H9 (cell line): ENCODE measurements around the gene DHRSX. TPM values are rescaled to one million over a fixed set of nuclear protein-coding genes. Genes with fewer than 3 reads are reported as not detected.
"Not testable (repeated sequence)": the region's sequence is repeated elsewhere in the genome, so short reads cannot be mapped to it uniquely, and the experiment has no call there.

Experiments
- DNase-seq: peaks from one replicate; pipeline ENCODE4 v3.0.0-alpha.2; 2017
- H2AFZ ChIP-seq: one replicate; pipeline ENCODE4 v1.6.1; 2013; ENCODE audit warnings: mild to moderate bottlenecking, low read length, control low read depth, moderate library complexity
- H2AK5ac ChIP-seq: 2 replicates; pipeline ENCODE4 v1.6.1; 2013; ENCODE audit warnings: low read length, control low read depth, mixed read lengths; ENCODE audit not compliant: insufficient read length
- H2BK120ac ChIP-seq: one replicate; pipeline ENCODE4 v1.6.1; 2013; ENCODE audit warnings: low read depth, mild to moderate bottlenecking, low read length, control low read depth, inconsistent platforms; ENCODE audit not compliant: poor library complexity, severe bottlenecking
- H2BK12ac ChIP-seq: 2 replicates; pipeline ENCODE4 v1.6.1; 2013; ENCODE audit warnings: low read length, control low read depth, mixed read lengths, low read depth; ENCODE audit not compliant: insufficient read length
- H2BK15ac ChIP-seq: 2 replicates; pipeline ENCODE4 v1.6.1; 2013; ENCODE audit warnings: low read depth, low read length, control low read depth
- H2BK20ac ChIP-seq: one replicate; pipeline ENCODE4 v1.6.1; 2013; ENCODE audit warnings: low read depth, mild to moderate bottlenecking, low read length, control low read depth, inconsistent platforms; ENCODE audit not compliant: poor library complexity, severe bottlenecking
- H2BK5ac ChIP-seq: 2 replicates; pipeline ENCODE4 v1.6.1; 2013; ENCODE audit warnings: low read length, control low read depth, mixed read lengths; ENCODE audit not compliant: insufficient read length
- H3K14ac ChIP-seq: 2 replicates; pipeline ENCODE4 v1.6.1; 2013; ENCODE audit warnings: low read length, control low read depth; ENCODE audit not compliant: insufficient read depth
- H3K18ac ChIP-seq: 2 replicates; pipeline ENCODE4 v1.6.1; 2013; ENCODE audit warnings: low read depth, mild to moderate bottlenecking, mixed read lengths, low read length, control low read depth; ENCODE audit not compliant: insufficient read length
- H3K23ac ChIP-seq: 2 replicates; pipeline ENCODE4 v1.6.1; 2013; ENCODE audit warnings: low read length, control low read depth, mixed read lengths, low read depth; ENCODE audit not compliant: insufficient read length
- H3K23me2 ChIP-seq: 2 replicates; pipeline ENCODE4 v1.6.1; 2013; ENCODE audit warnings: low read depth, mild to moderate bottlenecking, mixed read lengths, low read length, control low read depth; ENCODE audit not compliant: insufficient read length, poor library complexity, severe bottlenecking
- H3K27ac ChIP-seq: 2 replicates; pipeline ENCODE4 v1.5.1; 2013; ENCODE audit warnings: low read length, control low read depth, mixed read lengths, low read depth; ENCODE audit not compliant: insufficient read length
- H3K27me3 ChIP-seq: 2 replicates; pipeline ENCODE4 v1.6.1; 2013; ENCODE audit warnings: low read length, control low read depth, inconsistent platforms; ENCODE audit not compliant: insufficient read depth
- H3K4ac ChIP-seq: 2 replicates; pipeline ENCODE4 v1.6.1; 2013; ENCODE audit warnings: low read depth, mild to moderate bottlenecking, control low read depth, inconsistent platforms, low read length, moderate library complexity
- H3K4me1 ChIP-seq: 2 replicates; pipeline ENCODE4 v1.6.1; 2013; ENCODE audit warnings: low read length, control low read depth, inconsistent platforms; ENCODE audit not compliant: insufficient read depth
- H3K4me2 ChIP-seq: 2 replicates; pipeline ENCODE4 v1.6.1; 2013; ENCODE audit warnings: low read length, control low read depth, mixed read lengths; ENCODE audit not compliant: insufficient read length, insufficient read depth
- H3K56ac ChIP-seq: 2 replicates; pipeline ENCODE4 v1.6.1; 2013; ENCODE audit warnings: low read depth, mild to moderate bottlenecking, mixed read lengths, low read length, control low read depth; ENCODE audit not compliant: insufficient read length
- H3K79me1 ChIP-seq: 2 replicates; pipeline ENCODE4 v1.6.1; 2013; ENCODE audit warnings: low read depth, mild to moderate bottlenecking, moderate library complexity, low read length, control low read depth, inconsistent platforms; ENCODE audit not compliant: insufficient read depth, poor library complexity, severe bottlenecking
- H3K79me2 ChIP-seq: 2 replicates; pipeline ENCODE4 v1.6.1; 2013; ENCODE audit warnings: low read length, control low read depth, inconsistent platforms; ENCODE audit not compliant: insufficient read depth
- H3K9ac ChIP-seq: 2 replicates; pipeline ENCODE4 v1.6.1; 2013; ENCODE audit warnings: low read length, control low read depth, mixed read lengths; ENCODE audit not compliant: insufficient read length; ENCODE audit errors: extremely low read depth
- H3K9me3 ChIP-seq: one replicate; pipeline ENCODE4 v1.6.1; 2013; ENCODE audit warnings: low read depth, low read length, inconsistent platforms; ENCODE audit not compliant: control insufficient read depth
- H3T11ph ChIP-seq: one replicate; pipeline ENCODE4 v1.6.1; 2013; ENCODE audit warnings: mild to moderate bottlenecking, low read length, control low read depth, inconsistent platforms
- H4K20me1 ChIP-seq: one replicate; pipeline ENCODE4 v1.6.1; 2013; ENCODE audit not compliant: control insufficient read depth, insufficient read length, insufficient read depth
- H4K5ac ChIP-seq: 2 replicates; pipeline ENCODE4 v1.6.1; 2013; ENCODE audit warnings: low read depth, mild to moderate bottlenecking, mixed read lengths, low read length, control low read depth; ENCODE audit not compliant: insufficient read length
- H4K8ac ChIP-seq: replicated peaks from 2 replicates; pipeline ENCODE4 v1.6.1; 2013; ENCODE audit warnings: low read length, control low read depth, mixed read lengths, low read depth; ENCODE audit not compliant: insufficient read length
- H4K91ac ChIP-seq: 2 replicates; pipeline ENCODE4 v1.6.1; 2013; ENCODE audit warnings: low read depth, mild to moderate bottlenecking, moderate library complexity, mixed read lengths, low read length, control low read depth; ENCODE audit not compliant: insufficient read length
- H3K27ac Mint-ChIP-seq, 3 experiments: 2 replicates in 2 of 3; 3 replicates in 1 of 3; pipeline ENCODE4 v1.8.0; 2020 to 2021; ENCODE audit warnings: mixed read lengths in 3 of 3, mild to moderate bottlenecking in 1 of 3, moderate library complexity in 1 of 3
- H3K27me3 Mint-ChIP-seq: 2 replicates; pipeline ENCODE4 v1.8.0; 2021; ENCODE audit warnings: low read depth, mild to moderate bottlenecking, moderate library complexity, mixed read lengths
- H3K36me3 Mint-ChIP-seq, 3 experiments: 2 replicates in 2 of 3; 3 replicates in 1 of 3; pipeline ENCODE4 v1.8.0; 2020 to 2021; ENCODE audit warnings: low read depth in 3 of 3, mixed read lengths in 3 of 3; ENCODE audit not compliant: insufficient read depth in 1 of 3
- H3K4me1 Mint-ChIP-seq, 2 experiments: 2 replicates each; pipeline ENCODE4 v1.8.0; 2020; ENCODE audit warnings: mixed read lengths in 2 of 2
- H3K4me3 Mint-ChIP-seq, 2 experiments: 2 replicates in 1 of 2; 3 replicates in 1 of 2; pipeline ENCODE4 v1.8.0; 2020 to 2021; ENCODE audit warnings: mild to moderate bottlenecking in 2 of 2, mixed read lengths in 2 of 2, moderate library complexity in 1 of 2
- H3K9me3 Mint-ChIP-seq, 2 experiments: 2 replicates in 1 of 2; 3 replicates in 1 of 2; pipeline ENCODE4 v1.8.0; 2020; ENCODE audit warnings: mild to moderate bottlenecking in 2 of 2, mixed read lengths in 2 of 2, moderate library complexity in 1 of 2
- WGBS: extraction: QIAGEN DNeasy Blood & Tissue Kit; methylation state at CpG from one replicate; pipeline ENCODE4 v1.1.7; 2013; ENCODE audit warnings: missing lambda C conversion rate, low lambda C conversion rate, mixed read lengths; ENCODE audit not compliant: insufficient read length; ENCODE audit errors: extremely low coverage; 5-methylcytosine and 5-hydroxymethylcytosine counted together
- total RNA-seq: library from RNA; stranded (reverse); gene quantifications from 2 replicates; pipeline ENCODE4 v1.2.1, GENCODE V29; 2021
- TF ChIP-seq, protein P1 (sequence below): fragments of 200-600 bp; sonication (generic); conservative IDR thresholded peaks from 3 replicates; pipeline ENCODE4 v1.8.0; 2021; ENCODE audit warnings: antibody characterized with exemption, mild to moderate bottlenecking

Gene DHRSX
- total RNA-seq, 1 experiment from 2014 or later: 44.0 TPM

DNA sequence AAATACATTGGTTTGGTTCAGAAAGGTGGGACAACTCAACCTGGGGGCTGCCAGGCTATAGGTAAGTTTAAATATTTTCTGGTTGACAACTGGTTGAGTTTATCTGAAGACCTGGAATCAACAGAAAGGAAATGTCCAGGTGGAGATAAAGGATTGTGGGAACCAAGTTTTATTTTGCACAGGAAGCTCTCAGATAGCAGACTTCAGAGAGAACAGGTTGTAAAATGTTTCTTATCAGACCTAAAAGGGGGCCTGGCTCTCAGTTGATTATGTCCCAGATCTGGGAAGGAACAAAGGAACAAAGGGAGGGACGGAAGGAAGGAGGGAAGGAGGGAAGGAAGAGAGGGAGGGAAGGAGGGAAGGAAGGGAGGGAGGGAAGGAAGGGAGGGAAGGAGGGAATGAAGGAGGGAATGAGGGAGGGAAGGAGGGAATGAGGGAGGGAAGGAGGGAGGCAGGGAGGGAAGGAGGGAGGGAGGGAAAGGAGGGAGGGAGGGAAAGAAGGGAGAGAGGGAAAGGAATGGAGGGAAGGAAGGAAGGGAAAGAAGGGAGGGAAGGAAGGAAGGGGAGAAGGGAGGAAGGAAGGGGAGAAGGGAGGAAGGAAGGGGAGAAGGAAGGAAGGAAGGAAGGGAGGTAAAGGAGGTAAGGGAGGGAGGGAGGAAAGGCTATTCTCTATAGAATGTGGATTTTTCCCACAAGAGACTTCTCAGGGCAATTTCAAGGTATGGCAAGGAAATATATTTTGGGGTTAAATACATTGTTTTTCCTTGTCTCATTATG is 186.7 kb downstream of the DHRSX start:
- DNase-seq: no peak
- Mint-ChIP-seq H3K27me3 (no peaks in the 10 kb centered on the region), H3K4me3 (no peak overlapping the region), H3K4me1 (peaks cover 16 to 25% of the 10 kb centered on the region in 2 experiments), H3K36me3 (peaks cover 0 to 11% (median 4%) of the 10 kb centered on the region in 3 experiments), H3K9me3 (peaks cover 3 to 5% of the 10 kb centered on the region in 2 experiments; a peak in 3 of 5 replicates), H3K27ac (no peak overlapping the region)
- Histone ChIP-seq H3T11ph (no peak overlapping the region), H4K20me1 (no peaks in the 10 kb centered on the region), H2BK12ac (no peak overlapping the region), H3K23ac (no peak overlapping the region), H3K9me3 (no peaks in the 10 kb centered on the region), H3K23me2 (no peaks in the 10 kb centered on the region), H3K18ac (peak overlapping the region; percentile 67), H2BK5ac (no peak overlapping the region), H3K4ac (no peak overlapping the region), H2BK15ac (no peak overlapping the region), H3K56ac (no peak overlapping the region), H2AFZ (no peak overlapping the region), H3K79me2 (no peaks in the 10 kb centered on the region), H4K5ac (no peak overlapping the region), H4K91ac (no peak overlapping the region), H2BK120ac (no peak overlapping the region), H3K27me3 (no peaks in the 10 kb centered on the region), H3K4me2 (no peak overlapping the region), H3K79me1 (no peaks in the 10 kb centered on the region), H2AK5ac (no peak overlapping the region), H3K9ac (no peak overlapping the region), H2BK20ac (no peak overlapping the region), H4K8ac (no peak overlapping the region), H3K4me1 (no peaks in the 10 kb centered on the region), H3K27ac (no peak overlapping the region), H3K14ac (no peak overlapping the region)
- TF ChIP-seq, protein P1, sequence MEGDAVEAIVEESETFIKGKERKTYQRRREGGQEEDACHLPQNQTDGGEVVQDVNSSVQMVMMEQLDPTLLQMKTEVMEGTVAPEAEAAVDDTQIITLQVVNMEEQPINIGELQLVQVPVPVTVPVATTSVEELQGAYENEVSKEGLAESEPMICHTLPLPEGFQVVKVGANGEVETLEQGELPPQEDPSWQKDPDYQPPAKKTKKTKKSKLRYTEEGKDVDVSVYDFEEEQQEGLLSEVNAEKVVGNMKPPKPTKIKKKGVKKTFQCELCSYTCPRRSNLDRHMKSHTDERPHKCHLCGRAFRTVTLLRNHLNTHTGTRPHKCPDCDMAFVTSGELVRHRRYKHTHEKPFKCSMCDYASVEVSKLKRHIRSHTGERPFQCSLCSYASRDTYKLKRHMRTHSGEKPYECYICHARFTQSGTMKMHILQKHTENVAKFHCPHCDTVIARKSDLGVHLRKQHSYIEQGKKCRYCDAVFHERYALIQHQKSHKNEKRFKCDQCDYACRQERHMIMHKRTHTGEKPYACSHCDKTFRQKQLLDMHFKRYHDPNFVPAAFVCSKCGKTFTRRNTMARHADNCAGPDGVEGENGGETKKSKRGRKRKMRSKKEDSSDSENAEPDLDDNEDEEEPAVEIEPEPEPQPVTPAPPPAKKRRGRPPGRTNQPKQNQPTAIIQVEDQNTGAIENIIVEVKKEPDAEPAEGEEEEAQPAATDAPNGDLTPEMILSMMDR: no peak
- no CpG with 5 or more reads among the region's 1 CpG for WGBS

DNA sequence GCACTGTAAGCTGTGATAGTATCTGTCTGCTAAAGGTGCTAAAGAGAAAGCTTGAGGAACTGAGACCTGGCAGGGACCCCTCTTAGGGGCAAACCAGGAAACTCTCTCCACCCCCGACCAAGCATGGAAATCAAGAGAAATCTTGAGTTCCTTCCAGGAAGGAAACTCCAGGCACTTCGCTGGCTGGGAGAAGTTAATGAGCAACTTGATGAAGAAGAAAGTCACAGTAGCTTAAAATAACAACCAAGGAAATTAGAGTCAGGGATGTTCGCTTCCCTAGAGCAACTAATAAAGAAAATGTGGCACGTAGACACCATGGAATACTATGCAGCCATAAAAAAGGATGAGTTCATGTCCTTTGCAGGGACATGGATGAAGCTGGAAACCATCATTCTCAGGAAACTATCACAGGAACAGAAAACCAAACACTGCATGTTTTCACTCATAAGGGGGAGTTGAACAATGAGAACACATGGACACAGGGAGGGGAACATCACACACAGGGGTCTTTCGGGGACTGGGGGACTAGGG is 188.7 kb downstream of the DHRSX start:
- Mint-ChIP-seq H3K4me1 (peaks cover 16 to 19% of the 10 kb centered on the region in 2 experiments), H3K36me3 (peaks cover 0 to 12% (median 4%) of the 10 kb centered on the region in 3 experiments), H3K27ac (peak overlapping the region in 2 of 3 experiments; percentile 19 to 95; a peak in 3 of 7 replicates)
- H3K4me3 Mint-ChIP-seq, H4K20me1 ChIP-seq, H3K27me3 ChIP-seq, H3K23ac ChIP-seq, H2AK5ac ChIP-seq, H4K91ac ChIP-seq, H2AFZ ChIP-seq, H4K5ac ChIP-seq, H2BK15ac ChIP-seq, H2BK12ac ChIP-seq, H3K9ac ChIP-seq, H3K79me2 ChIP-seq, H3K56ac ChIP-seq, H3K9me3 ChIP-seq, H2BK120ac ChIP-seq, H3K4me2 ChIP-seq, H3K4me1 ChIP-seq, H3K27me3 Mint-ChIP-seq, H3K27ac ChIP-seq, H3K9me3 Mint-ChIP-seq, H3K14ac ChIP-seq, H3T11ph ChIP-seq, H2BK5ac ChIP-seq, H4K8ac ChIP-seq, H3K18ac ChIP-seq, H2BK20ac ChIP-seq, H3K4ac ChIP-seq, DNase-seq, H3K23me2 ChIP-seq, H3K79me1 ChIP-seq: not testable (repeated sequence)
- no CpG with 5 or more reads among the region's 5 CpGs for WGBS
